ENCODE data around the gene GRIK3. TPM values are rescaled to one million over a fixed set of nuclear protein-coding genes. Genes with fewer than 3 reads are reported as not detected.

The GRIK3 gene
- total and polyA plus RNA-seq, 2 experiments from 2014 or later = 0.31 to 2.9 TPM

- H3K36me3 Mint-ChIP-seq (ENCODE audit: low read depth) = no peaks in the 10 kb centered on the region
- no peak for TF ChIP-seq ETS1 (IDR thresholded peaks at IDR 0.05)
- TF ChIP-seq, protein P1, sequence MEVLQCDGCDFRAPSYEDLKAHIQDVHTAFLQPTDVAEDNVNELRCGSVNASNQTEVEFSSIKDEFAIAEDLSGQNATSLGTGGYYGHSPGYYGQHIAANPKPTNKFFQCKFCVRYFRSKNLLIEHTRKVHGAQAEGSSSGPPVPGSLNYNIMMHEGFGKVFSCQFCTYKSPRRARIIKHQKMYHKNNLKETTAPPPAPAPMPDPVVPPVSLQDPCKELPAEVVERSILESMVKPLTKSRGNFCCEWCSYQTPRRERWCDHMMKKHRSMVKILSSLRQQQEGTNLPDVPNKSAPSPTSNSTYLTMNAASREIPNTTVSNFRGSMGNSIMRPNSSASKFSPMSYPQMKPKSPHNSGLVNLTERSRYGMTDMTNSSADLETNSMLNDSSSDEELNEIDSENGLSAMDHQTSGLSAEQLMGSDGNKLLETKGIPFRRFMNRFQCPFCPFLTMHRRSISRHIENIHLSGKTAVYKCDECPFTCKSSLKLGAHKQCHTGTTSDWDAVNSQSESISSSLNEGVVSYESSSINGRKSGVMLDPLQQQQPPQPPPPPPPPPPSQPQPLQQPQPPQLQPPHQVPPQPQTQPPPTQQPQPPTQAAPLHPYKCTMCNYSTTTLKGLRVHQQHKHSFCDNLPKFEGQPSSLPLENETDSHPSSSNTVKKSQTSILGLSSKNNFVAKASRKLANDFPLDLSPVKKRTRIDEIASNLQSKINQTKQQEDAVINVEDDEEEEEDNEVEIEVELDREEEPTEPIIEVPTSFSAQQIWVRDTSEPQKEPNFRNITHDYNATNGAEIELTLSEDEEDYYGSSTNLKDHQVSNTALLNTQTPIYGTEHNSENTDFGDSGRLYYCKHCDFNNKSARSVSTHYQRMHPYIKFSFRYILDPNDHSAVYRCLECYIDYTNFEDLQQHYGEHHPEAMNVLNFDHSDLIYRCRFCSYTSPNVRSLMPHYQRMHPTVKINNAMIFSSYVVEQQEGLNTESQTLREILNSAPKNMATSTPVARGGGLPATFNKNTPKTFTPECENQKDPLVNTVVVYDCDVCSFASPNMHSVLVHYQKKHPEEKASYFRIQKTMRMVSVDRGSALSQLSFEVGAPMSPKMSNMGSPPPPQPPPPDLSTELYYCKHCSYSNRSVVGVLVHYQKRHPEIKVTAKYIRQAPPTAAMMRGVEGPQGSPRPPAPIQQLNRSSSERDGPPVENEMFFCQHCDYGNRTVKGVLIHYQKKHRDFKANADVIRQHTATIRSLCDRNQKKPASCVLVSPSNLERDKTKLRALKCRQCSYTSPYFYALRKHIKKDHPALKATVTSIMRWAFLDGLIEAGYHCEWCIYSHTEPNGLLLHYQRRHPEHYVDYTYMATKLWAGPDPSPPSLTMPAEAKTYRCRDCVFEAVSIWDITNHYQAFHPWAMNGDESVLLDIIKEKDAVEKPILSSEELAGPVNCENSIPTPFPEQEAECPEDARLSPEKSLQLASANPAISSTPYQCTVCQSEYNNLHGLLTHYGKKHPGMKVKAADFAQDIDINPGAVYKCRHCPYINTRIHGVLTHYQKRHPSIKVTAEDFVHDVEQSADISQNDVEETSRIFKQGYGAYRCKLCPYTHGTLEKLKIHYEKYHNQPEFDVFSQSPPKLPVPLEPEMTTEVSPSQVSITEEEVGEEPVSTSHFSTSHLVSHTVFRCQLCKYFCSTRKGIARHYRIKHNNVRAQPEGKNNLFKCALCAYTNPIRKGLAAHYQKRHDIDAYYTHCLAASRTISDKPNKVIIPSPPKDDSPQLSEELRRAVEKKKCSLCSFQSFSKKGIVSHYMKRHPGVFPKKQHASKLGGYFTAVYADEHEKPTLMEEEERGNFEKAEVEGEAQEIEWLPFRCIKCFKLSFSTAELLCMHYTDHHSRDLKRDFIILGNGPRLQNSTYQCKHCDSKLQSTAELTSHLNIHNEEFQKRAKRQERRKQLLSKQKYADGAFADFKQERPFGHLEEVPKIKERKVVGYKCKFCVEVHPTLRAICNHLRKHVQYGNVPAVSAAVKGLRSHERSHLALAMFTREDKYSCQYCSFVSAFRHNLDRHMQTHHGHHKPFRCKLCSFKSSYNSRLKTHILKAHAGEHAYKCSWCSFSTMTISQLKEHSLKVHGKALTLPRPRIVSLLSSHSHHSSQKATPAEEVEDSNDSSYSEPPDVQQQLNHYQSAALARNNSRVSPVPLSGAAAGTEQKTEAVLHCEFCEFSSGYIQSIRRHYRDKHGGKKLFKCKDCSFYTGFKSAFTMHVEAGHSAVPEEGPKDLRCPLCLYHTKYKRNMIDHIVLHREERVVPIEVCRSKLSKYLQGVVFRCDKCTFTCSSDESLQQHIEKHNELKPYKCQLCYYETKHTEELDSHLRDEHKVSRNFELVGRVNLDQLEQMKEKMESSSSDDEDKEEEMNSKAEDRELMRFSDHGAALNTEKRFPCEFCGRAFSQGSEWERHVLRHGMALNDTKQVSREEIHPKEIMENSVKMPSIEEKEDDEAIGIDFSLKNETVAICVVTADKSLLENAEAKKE (CRISPR knock-in tag; IDR thresholded peaks at IDR 0.05) = no peak
- no peak for TF ChIP-seq ZNF331 (CRISPR knock-in tag; IDR thresholded peaks at IDR 0.05; ENCODE audit: low read depth)
- TF ChIP-seq EZH2phosphoT487 (IDR thresholded peaks at IDR 0.05; ENCODE audit: unreplicated experiment) = no peak
- TF ChIP-seq POLR2AphosphoS5 (IDR thresholded peaks at IDR 0.05; ENCODE audit: low read depth) = no peak
- TF ChIP-seq, protein P2, sequence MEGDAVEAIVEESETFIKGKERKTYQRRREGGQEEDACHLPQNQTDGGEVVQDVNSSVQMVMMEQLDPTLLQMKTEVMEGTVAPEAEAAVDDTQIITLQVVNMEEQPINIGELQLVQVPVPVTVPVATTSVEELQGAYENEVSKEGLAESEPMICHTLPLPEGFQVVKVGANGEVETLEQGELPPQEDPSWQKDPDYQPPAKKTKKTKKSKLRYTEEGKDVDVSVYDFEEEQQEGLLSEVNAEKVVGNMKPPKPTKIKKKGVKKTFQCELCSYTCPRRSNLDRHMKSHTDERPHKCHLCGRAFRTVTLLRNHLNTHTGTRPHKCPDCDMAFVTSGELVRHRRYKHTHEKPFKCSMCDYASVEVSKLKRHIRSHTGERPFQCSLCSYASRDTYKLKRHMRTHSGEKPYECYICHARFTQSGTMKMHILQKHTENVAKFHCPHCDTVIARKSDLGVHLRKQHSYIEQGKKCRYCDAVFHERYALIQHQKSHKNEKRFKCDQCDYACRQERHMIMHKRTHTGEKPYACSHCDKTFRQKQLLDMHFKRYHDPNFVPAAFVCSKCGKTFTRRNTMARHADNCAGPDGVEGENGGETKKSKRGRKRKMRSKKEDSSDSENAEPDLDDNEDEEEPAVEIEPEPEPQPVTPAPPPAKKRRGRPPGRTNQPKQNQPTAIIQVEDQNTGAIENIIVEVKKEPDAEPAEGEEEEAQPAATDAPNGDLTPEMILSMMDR (conservative IDR thresholded peaks at IDR 0.05; ENCODE audit: low read depth in 2 of 2) = no peak
- no peak for TF ChIP-seq CREB1 (CRISPR knock-in tag; IDR thresholded peaks at IDR 0.05; ENCODE audit: low read depth)
- TF ChIP-seq STAT1 (IDR thresholded peaks at IDR 0.05; ENCODE audit: unreplicated experiment) = no peak
- TF ChIP-seq EZH2 (IDR thresholded peaks at IDR 0.05; ENCODE audit: low read depth, unreplicated experiment) = no peak
- peak overlapping the region; percentile 70 for H3K27ac Mint-ChIP-seq
- Histone ChIP-seq H3K36me3 (ENCODE audit: insufficient read depth) (no peaks in the 10 kb centered on the region), H3F3A (replicated peaks; ENCODE audit: low read depth) (no peaks in the 10 kb centered on the region), H4K20me1 (replicated peaks; ENCODE audit: insufficient read depth) (no peaks in the 10 kb centered on the region), H2AFZ (no peak overlapping the region), H3K4me3 (peak overlapping the region; percentile 8; the same call in 1 of the 2 replicates), H3K27me3 (ENCODE audit: insufficient read depth) (0 out of 2 replicates have a peak, but pooled peaks cover under 1% of the 10 kb centered on the region), H3K4me2 (peak overlapping the region; percentile 53), H3K79me2 (replicated peaks; ENCODE audit: insufficient read depth) (no peaks in the 10 kb centered on the region), H3K27ac (ENCODE audit: low read depth) (no peak overlapping the region), H3K4me1 (ENCODE audit: insufficient read depth) (peaks cover 61% of the 10 kb centered on the region), H3K9me2 (ENCODE audit: insufficient read depth) (0 out of 2 replicates have a peak, but pooled peaks cover 4% of the 10 kb centered on the region)
- no peak overlapping the region for H3K4me3 Mint-ChIP-seq
- no peak for DNase-seq (ENCODE audit: low spot score)
- peaks cover 15% of the 10 kb centered on the region for H3K27me3 Mint-ChIP-seq (ENCODE audit: insufficient read depth, low read depth, poor library complexity)
- no peaks in the 10 kb centered on the region for H3K9me3 Mint-ChIP-seq
- H3K4me1 Mint-ChIP-seq = peaks cover 82% of the 10 kb centered on the region
- peak; percentile 57 for ATAC-seq
Measured at GRCh38 chr1:37043101-37043500, 8.8 kb upstream of the GRIK3 start.
